HFF-Myc (cell line): ENCODE results near the gene RPS6KA1.
"Not testable (repeated sequence)": the region's sequence is repeated elsewhere in the genome, so short reads cannot be mapped to it uniquely, and the experiment has no call there.

Experiments
- DNase-seq: peaks from one replicate; pipeline ENCODE4 v3.0.0-alpha.2; 2011; ENCODE audit warnings: low read depth; ENCODE audit errors: extremely low read depth
- H3K4me3 ChIP-seq: replicated peaks from 2 replicates; pipeline ENCODE4 v1.5.1; 2011; ENCODE audit warnings: low read depth, mild to moderate bottlenecking, control low read depth, low read length
- TF ChIP-seq, protein P1 (sequence below): IDR thresholded peaks from 2 replicates; pipeline ENCODE4 v1.5.1; 2012; ENCODE audit warnings: mild to moderate bottlenecking, low read depth, low read length, control low read depth; ENCODE audit errors: missing control alignments

Gene RPS6KA1

DNA sequence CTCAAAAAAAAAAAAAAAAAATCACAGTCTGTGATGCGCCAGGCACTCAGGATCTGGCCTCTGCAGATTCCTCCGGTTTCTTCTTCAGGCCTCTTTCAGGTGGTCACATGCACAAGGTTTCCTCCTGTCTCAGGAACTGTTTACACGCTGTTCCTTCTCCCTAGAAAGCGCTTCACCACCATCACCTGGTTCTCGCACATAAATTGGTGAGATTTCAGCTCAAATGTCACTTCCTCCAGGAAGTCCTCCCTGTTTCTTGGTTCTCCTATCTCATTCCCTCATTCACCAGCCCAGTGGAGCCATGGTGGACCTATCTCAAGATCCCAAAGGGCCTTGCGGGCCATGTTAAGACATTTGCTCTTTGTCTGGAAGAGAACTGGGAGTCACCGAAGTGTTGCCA is 30.7 kb upstream of the RPS6KA1 start:
- TF ChIP-seq, protein P1, sequence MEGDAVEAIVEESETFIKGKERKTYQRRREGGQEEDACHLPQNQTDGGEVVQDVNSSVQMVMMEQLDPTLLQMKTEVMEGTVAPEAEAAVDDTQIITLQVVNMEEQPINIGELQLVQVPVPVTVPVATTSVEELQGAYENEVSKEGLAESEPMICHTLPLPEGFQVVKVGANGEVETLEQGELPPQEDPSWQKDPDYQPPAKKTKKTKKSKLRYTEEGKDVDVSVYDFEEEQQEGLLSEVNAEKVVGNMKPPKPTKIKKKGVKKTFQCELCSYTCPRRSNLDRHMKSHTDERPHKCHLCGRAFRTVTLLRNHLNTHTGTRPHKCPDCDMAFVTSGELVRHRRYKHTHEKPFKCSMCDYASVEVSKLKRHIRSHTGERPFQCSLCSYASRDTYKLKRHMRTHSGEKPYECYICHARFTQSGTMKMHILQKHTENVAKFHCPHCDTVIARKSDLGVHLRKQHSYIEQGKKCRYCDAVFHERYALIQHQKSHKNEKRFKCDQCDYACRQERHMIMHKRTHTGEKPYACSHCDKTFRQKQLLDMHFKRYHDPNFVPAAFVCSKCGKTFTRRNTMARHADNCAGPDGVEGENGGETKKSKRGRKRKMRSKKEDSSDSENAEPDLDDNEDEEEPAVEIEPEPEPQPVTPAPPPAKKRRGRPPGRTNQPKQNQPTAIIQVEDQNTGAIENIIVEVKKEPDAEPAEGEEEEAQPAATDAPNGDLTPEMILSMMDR = no peak
- no peak for DNase-seq
- H3K4me3 ChIP-seq = no peak overlapping the region

DNA sequence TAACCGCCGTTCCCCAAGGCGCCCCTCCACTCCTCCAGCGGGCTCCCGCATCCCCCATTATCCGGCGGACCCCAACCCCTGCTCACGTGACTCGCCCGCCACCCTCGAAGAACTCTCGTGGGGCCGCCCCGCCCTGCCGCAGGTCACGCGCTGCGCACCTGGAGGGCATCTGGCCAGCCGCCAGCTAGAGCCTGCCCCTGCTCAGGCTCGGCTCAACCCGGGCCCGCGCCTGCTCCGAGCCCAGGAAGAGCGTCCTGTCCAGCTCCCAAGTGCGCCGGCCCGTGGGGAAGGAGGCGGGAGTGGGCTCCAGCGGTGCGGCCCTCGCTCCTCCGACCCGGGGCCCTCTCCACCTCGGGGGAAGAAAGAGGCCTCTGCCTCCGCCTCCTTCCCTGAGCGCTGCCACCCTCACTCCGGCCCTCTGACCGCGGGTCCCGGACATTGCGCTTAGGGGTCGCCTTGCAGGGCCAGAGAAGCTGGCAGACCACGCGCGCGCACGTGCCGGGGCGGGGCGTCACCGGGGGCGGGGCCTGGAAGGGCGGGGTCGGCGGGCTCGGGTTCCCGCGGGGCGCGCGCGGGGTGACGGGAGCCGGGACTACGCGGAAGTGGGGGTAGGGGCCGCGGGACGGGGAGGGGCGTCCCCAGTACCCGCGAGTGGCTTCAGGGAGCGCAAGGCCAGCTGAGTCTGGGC is 28.9 kb upstream of the RPS6KA1 start:
- DNase-seq = peak; percentile 31
- TF ChIP-seq, protein P1 = no peak
- peak overlapping the region; percentile 64 for H3K4me3 ChIP-seq

DNA sequence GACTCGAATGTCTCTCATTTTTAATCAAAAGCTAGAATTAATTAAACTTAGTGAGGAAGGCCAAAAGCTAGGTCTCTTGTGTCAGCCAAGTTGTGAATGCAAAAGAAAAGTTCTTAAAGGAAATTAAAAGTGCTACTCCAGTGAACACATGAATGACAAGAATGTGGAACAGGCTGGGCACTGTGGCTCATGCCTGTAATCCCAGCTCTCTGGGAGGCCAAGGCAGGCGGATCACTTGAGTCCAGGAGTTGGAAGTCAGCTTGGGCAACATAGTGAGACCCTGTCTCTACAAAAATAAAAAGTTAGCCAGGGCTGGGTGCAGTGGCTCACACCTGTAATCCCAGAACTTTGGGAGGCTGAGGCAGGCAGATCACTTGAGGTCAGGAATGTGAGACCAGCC is 18.9 kb upstream of the RPS6KA1 start:
- not testable (repeated sequence) for H3K4me3 ChIP-seq, DNase-seq

DNA sequence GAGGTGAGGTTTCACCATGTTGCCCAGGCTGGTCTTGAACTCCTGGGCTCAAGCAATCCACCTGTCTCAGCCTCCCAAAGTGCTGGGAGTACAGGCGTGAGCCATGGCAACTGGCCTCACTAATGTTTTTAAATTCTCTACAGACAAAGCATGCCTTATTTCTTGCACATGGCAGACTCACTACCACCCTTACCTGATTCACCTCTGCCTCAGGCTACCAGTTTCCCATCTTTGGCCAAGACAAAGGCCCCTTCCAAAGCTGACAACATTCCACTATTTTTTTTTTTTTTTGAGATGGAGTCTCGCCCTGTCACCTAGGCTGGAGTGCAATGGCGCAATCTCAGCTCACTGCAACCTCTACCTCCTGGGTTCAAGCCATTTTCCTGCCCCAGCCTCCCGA is 13.7 kb upstream of the RPS6KA1 start:
- H3K4me3 ChIP-seq, DNase-seq: not testable (repeated sequence)

DNA sequence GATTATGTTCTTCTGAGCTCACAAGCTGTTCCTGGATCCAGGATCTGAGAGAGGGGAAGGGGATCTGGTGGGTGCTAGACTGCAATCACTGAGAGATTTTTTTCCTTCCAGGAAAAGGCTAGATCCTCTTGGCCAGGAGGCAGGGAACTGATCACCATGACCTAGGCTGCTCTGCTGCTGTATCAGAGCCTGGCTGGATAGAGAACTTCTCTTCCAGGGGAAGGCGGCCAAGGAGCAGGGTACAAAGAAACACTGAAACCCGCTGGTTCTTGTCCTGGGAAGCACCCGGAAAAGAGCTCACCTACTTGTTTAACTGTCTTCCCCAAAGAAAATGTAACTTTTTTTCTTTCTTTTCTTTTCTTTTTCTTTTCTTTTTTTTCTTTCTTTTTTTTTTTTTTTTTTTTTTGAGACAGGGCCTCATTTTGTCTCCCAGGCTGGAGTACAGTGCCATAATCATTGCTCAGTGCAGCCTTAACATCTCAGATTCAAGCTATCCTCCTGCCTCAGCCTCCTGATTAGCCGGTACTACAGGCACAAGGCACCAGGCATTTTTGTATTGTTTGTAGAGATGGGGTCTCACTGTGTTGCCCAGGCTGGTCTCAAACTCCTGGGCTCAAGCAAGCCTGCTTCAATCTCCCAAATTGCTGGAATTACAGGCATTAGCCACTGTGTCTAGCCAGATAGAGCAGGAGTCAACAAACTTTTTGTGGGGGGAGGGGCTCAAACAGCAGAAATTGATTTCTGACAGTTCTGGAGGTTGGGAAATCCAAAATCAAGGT is 12.4 kb upstream of the RPS6KA1 start:
- no peak for DNase-seq

DNA sequence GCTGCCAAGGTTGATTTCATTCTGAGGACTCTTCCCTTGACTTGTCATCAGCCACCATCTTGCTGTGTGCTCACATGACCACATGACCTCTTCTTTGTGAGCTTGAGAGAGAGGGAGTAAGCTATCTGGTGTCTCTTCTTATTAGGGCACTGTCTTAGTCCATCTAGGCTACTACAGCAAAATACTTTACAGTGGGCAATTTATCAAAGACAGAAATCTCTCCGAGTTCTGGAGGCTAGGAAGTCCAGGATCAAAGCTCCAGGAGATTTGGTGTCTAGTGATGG is 11.9 kb upstream of the RPS6KA1 start:
- TF ChIP-seq, protein P1 = no peak
- no peak overlapping the region for H3K4me3 ChIP-seq
- no peak for DNase-seq

More for the DNA sequence above, 12.4 kb upstream of the RPS6KA1 start:
- no peak overlapping the region for H3K4me3 ChIP-seq
- TF ChIP-seq, protein P1 = no peak

DNA sequence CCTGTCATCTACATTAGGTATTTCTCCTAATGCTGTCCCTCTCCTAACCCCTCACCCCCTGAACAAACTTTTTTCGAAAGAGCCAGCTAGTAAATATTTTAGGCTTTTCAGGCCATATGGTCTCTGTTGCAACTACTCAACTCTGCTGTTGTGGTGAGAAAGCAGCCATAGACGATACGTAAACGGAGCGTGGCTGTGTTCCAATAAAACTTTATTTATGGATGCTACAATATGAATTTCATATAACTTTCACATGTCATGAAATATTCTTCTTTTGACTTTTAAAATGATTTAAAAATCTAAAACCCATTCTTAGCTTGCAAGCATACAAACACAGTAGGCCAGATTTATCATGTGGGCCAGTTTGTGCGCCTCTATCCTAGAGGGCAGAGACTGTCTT is 11.2 kb upstream of the RPS6KA1 start:
- no peak for DNase-seq
- TF ChIP-seq, protein P1 = no peak

DNA sequence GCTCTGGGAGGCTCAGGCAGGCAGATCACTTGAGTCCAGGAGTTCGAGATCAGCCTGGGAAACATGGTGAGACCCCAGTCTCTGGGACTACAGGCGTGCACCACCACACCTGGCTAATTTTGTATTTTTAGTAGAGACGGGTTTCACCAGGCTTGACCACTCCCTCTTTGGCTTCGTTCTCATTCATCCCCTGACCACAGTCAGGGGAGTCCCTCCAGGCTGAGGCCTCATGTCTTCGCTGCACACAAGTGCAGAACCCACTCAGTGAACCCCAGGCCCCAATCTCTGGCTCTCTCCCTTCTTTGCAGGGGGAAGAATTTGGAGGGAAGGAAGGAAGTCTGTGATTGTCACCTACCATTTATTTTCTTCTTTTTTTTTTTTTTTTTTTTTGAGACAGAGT is 9.2 kb upstream of the RPS6KA1 start:
- DNase-seq = no peak
- no peak overlapping the region for H3K4me3 ChIP-seq
- TF ChIP-seq, protein P1 = no peak

More for the DNA sequence above, 11.2 kb upstream of the RPS6KA1 start:
- H3K4me3 ChIP-seq = no peak overlapping the region
